ENCODE data around the gene LSM7.

- TF ChIP-seq CTCF (IDR thresholded peaks at IDR 0.05) = no peak
- TF ChIP-seq EP300 (IDR thresholded peaks at IDR 0.05) = no peak
These were observed 8.8 kb downstream of the LSM7 start for GRCh38 chr19:2319551-2319950.
